CD4-positive, CD25-positive, alpha-beta regulatory T cell (primary cell): Measurements from ENCODE around the gene HCK. TPM values are rescaled to one million over a fixed set of nuclear protein-coding genes. Genes with fewer than 3 reads are reported as not detected.

ENCODE experiments used
- ATAC-seq, 2 donors: fragments of 150-1000 bp; cut with Tn5 transposase; one replicate each; pipeline ENCODE4 v1.10.0; 2021; ENCODE audit warnings: low read depth in 2 of 2, moderate number of reproducible peaks in 2 of 2, moderate library complexity in 1 of 2
- DNase-seq, 3 donors: peaks; one replicate each; pipeline versions ENCODE4 v3.0.0 to v3.0.0-alpha.2; 2012 to 2022; ENCODE audit warnings: mixed read lengths in 1 of 3
- H3K27ac ChIP-seq: one replicate; pipeline ENCODE4 v1.7.0; 2013; ENCODE audit warnings: mild to moderate bottlenecking, low read length; ENCODE audit not compliant: insufficient read depth, poor library complexity, severe bottlenecking
- H3K27me3 ChIP-seq: one replicate; pipeline ENCODE4 v1.7.0; 2013; ENCODE audit warnings: low read length; ENCODE audit not compliant: control insufficient read depth, insufficient read depth
- H3K36me3 ChIP-seq: one replicate; pipeline ENCODE4 v1.7.0; 2013; ENCODE audit warnings: mild to moderate bottlenecking, low read length, moderate library complexity; ENCODE audit not compliant: control insufficient read depth, insufficient read depth
- H3K4me1 ChIP-seq: 2 replicates; pipeline ENCODE4 v1.7.0; 2013; ENCODE audit warnings: mild to moderate bottlenecking, low read length; ENCODE audit not compliant: insufficient read depth, control insufficient read depth, poor library complexity, severe bottlenecking
- H3K4me3 ChIP-seq: one replicate; pipeline ENCODE4 v1.7.0; 2013; ENCODE audit warnings: low read depth, mild to moderate bottlenecking, low read length, moderate library complexity
- H3K9me3 ChIP-seq, 2 experiments: 1 replicate in 1 of 2; 2 replicates in 1 of 2; pipeline ENCODE4 v1.7.0; 2013; ENCODE audit warnings: low read length in 2 of 2, mild to moderate bottlenecking in 1 of 2, moderate library complexity in 1 of 2; ENCODE audit not compliant: control insufficient read depth in 2 of 2
- H3K27ac Mint-ChIP-seq, 3 donors: one replicate each; pipeline ENCODE4 v1.8.0; 2020 to 2022; ENCODE audit warnings: mild to moderate bottlenecking in 3 of 3, mixed read lengths in 3 of 3, moderate library complexity in 2 of 3
- H3K27me3 Mint-ChIP-seq: one replicate; pipeline ENCODE4 v1.8.0; 2022; ENCODE audit warnings: mild to moderate bottlenecking, mixed read lengths
- H3K36me3 Mint-ChIP-seq: one replicate; pipeline ENCODE4 v1.8.0; 2020; ENCODE audit warnings: mixed read lengths
- H3K4me1 Mint-ChIP-seq, 4 donors: one replicate each; pipeline ENCODE4 v1.8.0; 2020 to 2022; ENCODE audit warnings: mixed read lengths in 4 of 4, mild to moderate bottlenecking in 1 of 4
- H3K4me3 Mint-ChIP-seq, 4 donors: one replicate each; pipeline ENCODE4 v1.8.0; 2020 to 2022; ENCODE audit warnings: mild to moderate bottlenecking in 4 of 4, mixed read lengths in 4 of 4, moderate library complexity in 3 of 4
- H3K9me3 Mint-ChIP-seq, 7 donors: one replicate each; pipeline ENCODE4 v1.8.0; 2020 to 2022; ENCODE audit warnings: mixed read lengths in 7 of 7, mild to moderate bottlenecking in 3 of 7, moderate library complexity in 2 of 7
- polyA plus RNA-seq, 4 donors: library from polyadenylated mRNA; unstranded; fragments of 300-500 nt; fragmentation: Illumina TruSeq; gene quantifications; one replicate each; pipeline ENCODE4 v1.2.3, GENCODE V29; 2021
- total RNA-seq: library from RNA; stranded (reverse); gene quantifications from one replicate; pipeline ENCODE4 v1.2.3, GENCODE V29; 2022

HCK gene
- total and polyA plus RNA-seq, 5 donors from 2014 or later: 0.23 to 0.87 (median 0.25) TPM; not detected in 2

- Histone ChIP-seq H3K4me3 (no peak overlapping the region), H3K9me3 (no peaks in the 10 kb centered on the region), H3K4me1 (no peaks in the 10 kb centered on the region), H3K27me3 (no peaks in the 10 kb centered on the region), H3K36me3 (no peaks in the 10 kb centered on the region), H3K27ac (no peak overlapping the region)
- DNase-seq: no peak
- Mint-ChIP-seq H3K9me3 (no peaks in the 10 kb centered on the region), H3K27me3 (peaks cover 35% of the 10 kb centered on the region), H3K27ac (no peak overlapping the region), H3K36me3 (no peaks in the 10 kb centered on the region), H3K4me1 (peaks cover 0 to 3% (median 0%) of the 10 kb centered on the region in 4 donors), H3K4me3 (no peak overlapping the region)
- no peak for ATAC-seq
Observed at GRCh38 chr20:32068174-32068573, 16.1 kb downstream of the HCK start.

DNA sequence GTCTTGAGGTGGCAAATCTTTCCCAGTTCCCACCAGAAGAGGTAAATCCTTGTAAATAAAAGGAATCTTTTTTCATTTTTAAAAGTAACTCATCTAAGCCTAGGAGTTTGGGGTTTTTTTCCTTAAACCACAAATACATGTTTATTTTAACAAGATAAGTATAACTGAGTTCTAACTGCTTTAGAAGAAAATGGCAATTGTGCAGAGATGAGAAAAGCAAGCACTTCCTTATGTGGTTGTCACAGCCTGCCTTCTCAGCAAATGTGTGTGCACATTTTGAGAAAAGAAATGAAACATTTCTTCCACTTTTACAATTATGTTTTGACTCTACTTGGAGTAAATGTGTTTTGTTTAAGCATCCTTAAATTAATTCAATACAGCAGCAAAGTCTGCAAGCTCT lies 17.7 kb downstream of the HCK start:
- no peaks in the 10 kb centered on the region for H3K36me3 ChIP-seq
- H3K36me3 Mint-ChIP-seq: no peaks in the 10 kb centered on the region
- no peaks in the 10 kb centered on the region for H3K27me3 ChIP-seq
- DNase-seq (no peak), ATAC-seq (no peak)
- H3K4me3 Mint-ChIP-seq: no peak overlapping the region
- H3K4me1 Mint-ChIP-seq: peaks cover 0 to 3% (median 0%) of the 10 kb centered on the region in 4 donors
- peaks cover 29% of the 10 kb centered on the region for H3K27me3 Mint-ChIP-seq
- H3K9me3 ChIP-seq: no peaks in the 10 kb centered on the region
- H3K27ac Mint-ChIP-seq: no peak overlapping the region
- H3K9me3 Mint-ChIP-seq: no peaks in the 10 kb centered on the region
- no peak overlapping the region for H3K27ac ChIP-seq
- no peaks in the 10 kb centered on the region for H3K4me1 ChIP-seq
- H3K4me3 ChIP-seq: no peak overlapping the region

- ATAC-seq (no peak), DNase-seq (no peak)
- Histone ChIP-seq H3K27me3 (no peaks in the 10 kb centered on the region), H3K36me3 (no peaks in the 10 kb centered on the region), H3K9me3 (no peaks in the 10 kb centered on the region), H3K27ac (no peak overlapping the region), H3K4me1 (no peaks in the 10 kb centered on the region), H3K4me3 (no peak overlapping the region)
- Mint-ChIP-seq H3K27me3 (peaks cover 27% of the 10 kb centered on the region), H3K4me1 (peaks cover 0 to 3% (median 0%) of the 10 kb centered on the region in 4 donors), H3K9me3 (no peaks in the 10 kb centered on the region), H3K27ac (no peak overlapping the region), H3K36me3 (no peaks in the 10 kb centered on the region), H3K4me3 (no peak overlapping the region)
Observed at GRCh38 chr20:32070282-32070681, 18.2 kb downstream of the HCK start.

DNA sequence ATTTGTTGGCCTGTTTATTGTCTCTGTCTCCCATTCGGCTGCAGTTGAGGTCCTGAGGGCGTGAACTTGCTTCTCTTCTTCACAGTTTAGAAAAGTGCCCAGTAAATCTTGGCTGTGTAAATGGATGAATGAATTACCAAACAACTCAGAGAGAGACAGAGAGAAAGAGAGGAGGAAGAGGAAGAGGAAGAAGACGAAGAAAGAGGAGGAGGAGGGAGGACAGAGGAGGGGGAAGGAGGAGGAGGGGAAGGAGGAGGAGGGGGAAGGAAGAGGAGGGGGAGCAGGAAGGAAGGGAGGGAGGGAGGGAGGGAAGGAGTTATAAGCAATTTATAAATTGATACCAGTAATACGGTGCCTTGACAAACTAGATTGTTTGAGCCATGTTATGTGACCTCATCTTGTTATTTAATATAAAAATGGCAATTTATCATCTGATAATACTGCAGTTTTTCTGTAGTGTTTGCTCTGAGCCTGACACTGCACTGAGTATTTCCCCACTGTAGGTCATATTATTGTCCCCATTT lies 18.7 kb downstream of the HCK start:
- DNase-seq: no peak
- Mint-ChIP-seq H3K27me3 (peaks cover 23% of the 10 kb centered on the region), H3K36me3 (no peaks in the 10 kb centered on the region), H3K4me1 (peaks cover 0 to 3% (median 0%) of the 10 kb centered on the region in 4 donors), H3K27ac (no peak overlapping the region), H3K4me3 (no peak overlapping the region), H3K9me3 (no peaks in the 10 kb centered on the region)
- ATAC-seq: no peak
- Histone ChIP-seq H3K4me3 (no peak overlapping the region), H3K4me1 (no peaks in the 10 kb centered on the region), H3K36me3 (no peaks in the 10 kb centered on the region), H3K9me3 (no peaks in the 10 kb centered on the region), H3K27ac (no peak overlapping the region), H3K27me3 (no peaks in the 10 kb centered on the region)

DNA sequence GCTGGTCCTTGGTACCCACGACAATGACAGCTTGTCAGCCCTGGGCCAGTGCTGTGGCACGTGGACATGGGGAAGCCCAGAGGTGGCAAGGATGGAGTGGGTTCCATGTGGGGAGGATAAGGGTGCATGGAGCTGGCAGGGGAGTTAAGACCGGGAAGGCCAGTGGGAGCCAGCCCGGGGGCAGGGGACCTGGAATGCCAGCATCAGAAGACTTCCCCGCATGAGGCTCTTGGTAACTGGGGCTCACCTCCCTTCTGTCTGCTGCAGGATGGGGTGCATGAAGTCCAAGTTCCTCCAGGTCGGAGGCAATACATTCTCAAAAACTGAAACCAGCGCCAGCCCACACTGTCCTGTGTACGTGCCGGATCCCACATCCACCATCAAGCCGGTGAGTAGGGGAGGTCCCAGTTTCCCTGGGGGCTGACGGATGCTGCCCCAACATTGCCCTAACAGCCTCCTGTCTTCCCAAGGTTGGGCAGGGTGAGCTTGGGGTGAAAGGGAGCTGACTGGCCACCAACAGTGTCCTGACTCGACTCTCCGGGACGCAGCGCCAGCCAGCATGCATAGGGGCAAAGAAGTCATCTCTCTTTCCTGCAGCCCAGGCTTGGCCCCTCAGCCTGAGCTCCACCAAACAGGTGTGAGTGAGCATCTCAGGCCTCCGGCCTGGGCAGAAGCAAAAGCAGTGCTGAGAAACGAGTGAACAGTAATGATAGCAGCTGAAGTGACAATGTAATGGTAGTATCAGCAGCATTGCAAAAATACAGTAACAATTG lies 19.5 kb downstream of the HCK start:
- H3K27me3 ChIP-seq: no peaks in the 10 kb centered on the region
- Mint-ChIP-seq H3K9me3 (peaks cover 0 to 2% (median 0%) of the 10 kb centered on the region in 7 donors), H3K27me3 (peaks cover 19% of the 10 kb centered on the region), H3K4me3 (no peak overlapping the region), H3K36me3 (no peaks in the 10 kb centered on the region), H3K4me1 (peaks cover 0 to 3% (median 0%) of the 10 kb centered on the region in 4 donors), H3K27ac (no peak overlapping the region)
- H3K27ac ChIP-seq: no peak overlapping the region
- no peaks in the 10 kb centered on the region for H3K9me3 ChIP-seq
- ATAC-seq: no peak
- no peak overlapping the region for H3K4me3 ChIP-seq
- no peaks in the 10 kb centered on the region for H3K4me1 ChIP-seq
- H3K36me3 ChIP-seq: no peaks in the 10 kb centered on the region
- no peak for DNase-seq

GRCh38 chr20:32072168-32072750 lies 20.2 kb downstream of the HCK start:
- peaks cover 0 to 2% (median 0%) of the 10 kb centered on the region in 7 donors for H3K9me3 Mint-ChIP-seq
- no peaks in the 10 kb centered on the region for H3K36me3 Mint-ChIP-seq
- no peak overlapping the region for H3K4me3 Mint-ChIP-seq
- no peaks in the 10 kb centered on the region for H3K36me3 ChIP-seq
- peaks cover 2% of the 10 kb centered on the region for H3K27me3 ChIP-seq
- H3K27me3 Mint-ChIP-seq: peaks cover 19% of the 10 kb centered on the region
- H3K27ac Mint-ChIP-seq: no peak overlapping the region
- no peak for ATAC-seq
- H3K27ac ChIP-seq: no peak overlapping the region
- DNase-seq: no peak
- peaks cover 0 to 3% (median 0%) of the 10 kb centered on the region in 4 donors for H3K4me1 Mint-ChIP-seq
- H3K4me3 ChIP-seq: no peak overlapping the region
- no peaks in the 10 kb centered on the region for H3K9me3 ChIP-seq
- no peaks in the 10 kb centered on the region for H3K4me1 ChIP-seq

- ATAC-seq: no peak
- no peak overlapping the region for H3K4me3 ChIP-seq
- no peak overlapping the region for H3K27ac ChIP-seq
- H3K4me1 Mint-ChIP-seq: peaks cover 0 to 5% (median 0%) of the 10 kb centered on the region in 4 donors
- peaks cover 0 to 4% (median 0%) of the 10 kb centered on the region in 7 donors for H3K9me3 Mint-ChIP-seq
- no peaks in the 10 kb centered on the region for H3K4me1 ChIP-seq
- DNase-seq: no peak
- H3K27ac Mint-ChIP-seq: no peak overlapping the region
- no peaks in the 10 kb centered on the region for H3K36me3 ChIP-seq
- peaks cover 2% of the 10 kb centered on the region for H3K27me3 ChIP-seq
- H3K9me3 ChIP-seq: no peaks in the 10 kb centered on the region
- H3K4me3 Mint-ChIP-seq: no peak overlapping the region
- H3K36me3 Mint-ChIP-seq: no peaks in the 10 kb centered on the region
- peaks cover 6% of the 10 kb centered on the region for H3K27me3 Mint-ChIP-seq
Observed at GRCh38 chr20:32075534-32075933, 23.5 kb downstream of the HCK start.
